VCaP (cell line): ENCODE data around the gene TMEM132E.
A peak's percentile ranks its signal among the peaks of the same experiment; 100 is the strongest.

Source experiments
- H3K27ac ChIP-seq: fragments of 450-650 bp; 2 replicates; pipeline ENCODE4 v1.5.1; 2017
- TF ChIP-seq, protein P1 (sequence below): fragments of 450-650 bp; conservative IDR thresholded peaks from 2 replicates; pipeline ENCODE4 v1.5.1; 2017; ENCODE audit warnings: mild to moderate bottlenecking, moderate library complexity

Gene TMEM132E

GRCh38 chr17:34652021-34652555 lies 72.7 kb downstream of the TMEM132E start:
- TF ChIP-seq, protein P1, sequence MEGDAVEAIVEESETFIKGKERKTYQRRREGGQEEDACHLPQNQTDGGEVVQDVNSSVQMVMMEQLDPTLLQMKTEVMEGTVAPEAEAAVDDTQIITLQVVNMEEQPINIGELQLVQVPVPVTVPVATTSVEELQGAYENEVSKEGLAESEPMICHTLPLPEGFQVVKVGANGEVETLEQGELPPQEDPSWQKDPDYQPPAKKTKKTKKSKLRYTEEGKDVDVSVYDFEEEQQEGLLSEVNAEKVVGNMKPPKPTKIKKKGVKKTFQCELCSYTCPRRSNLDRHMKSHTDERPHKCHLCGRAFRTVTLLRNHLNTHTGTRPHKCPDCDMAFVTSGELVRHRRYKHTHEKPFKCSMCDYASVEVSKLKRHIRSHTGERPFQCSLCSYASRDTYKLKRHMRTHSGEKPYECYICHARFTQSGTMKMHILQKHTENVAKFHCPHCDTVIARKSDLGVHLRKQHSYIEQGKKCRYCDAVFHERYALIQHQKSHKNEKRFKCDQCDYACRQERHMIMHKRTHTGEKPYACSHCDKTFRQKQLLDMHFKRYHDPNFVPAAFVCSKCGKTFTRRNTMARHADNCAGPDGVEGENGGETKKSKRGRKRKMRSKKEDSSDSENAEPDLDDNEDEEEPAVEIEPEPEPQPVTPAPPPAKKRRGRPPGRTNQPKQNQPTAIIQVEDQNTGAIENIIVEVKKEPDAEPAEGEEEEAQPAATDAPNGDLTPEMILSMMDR: no peak
- H3K27ac ChIP-seq: no peak overlapping the region

DNA sequence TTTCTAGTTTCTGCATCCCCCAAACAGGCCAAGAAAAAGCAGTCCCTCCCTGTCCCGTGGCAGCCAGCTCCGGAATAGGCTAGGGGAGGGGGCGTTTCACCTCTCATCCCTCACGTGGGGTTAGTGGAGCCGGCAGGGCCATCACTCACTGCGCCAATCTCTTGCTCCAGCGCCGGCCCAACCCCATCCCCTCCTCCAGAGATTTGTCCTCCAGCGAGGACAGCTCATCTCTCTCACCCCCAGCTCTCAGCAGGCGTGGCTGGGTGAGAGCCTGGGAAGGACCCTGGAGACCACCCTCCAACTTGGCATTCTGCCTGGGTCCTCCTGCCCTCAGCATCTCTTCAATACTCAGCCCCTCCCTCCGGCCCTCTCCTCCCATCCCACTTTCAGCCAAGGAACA lies 74.1 kb downstream of the TMEM132E start:
- TF ChIP-seq, protein P1: no peak
- H3K27ac ChIP-seq: no peak overlapping the region

DNA sequence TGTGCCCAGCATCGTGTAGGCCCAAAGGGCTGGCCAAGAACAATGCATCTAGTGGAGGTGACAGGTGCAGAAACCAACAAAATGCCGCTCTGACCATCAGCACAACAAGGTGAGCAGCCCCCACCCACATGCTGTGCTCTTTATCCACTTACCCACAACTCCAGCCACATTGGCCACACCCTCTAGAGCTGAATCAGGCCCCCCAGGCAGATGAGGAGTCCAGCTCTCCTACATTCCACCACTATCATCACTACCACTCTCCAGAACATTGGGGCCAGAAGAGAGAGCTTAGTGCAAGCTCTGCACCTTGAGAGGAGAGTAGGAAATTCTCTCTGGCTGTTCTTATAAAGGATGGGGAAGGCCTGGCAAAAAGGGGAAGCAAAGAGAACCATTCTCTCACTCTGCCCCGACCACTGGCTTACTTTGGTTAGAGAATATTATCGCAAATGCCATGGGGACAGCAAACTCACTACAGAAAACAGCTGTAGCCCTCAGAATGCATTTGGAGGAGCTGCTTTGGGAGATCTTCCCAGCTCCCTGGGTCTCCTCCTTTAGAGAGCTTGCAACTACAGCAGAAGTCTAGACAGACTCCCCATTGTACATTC lies 75.0 kb downstream of the TMEM132E start:
- no peak overlapping the region for H3K27ac ChIP-seq
- TF ChIP-seq, protein P1: no peak

GRCh38 chr17:34654881-34655276 lies 75.5 kb downstream of the TMEM132E start:
- H3K27ac ChIP-seq: no peak overlapping the region
- TF ChIP-seq, protein P1: no peak

DNA sequence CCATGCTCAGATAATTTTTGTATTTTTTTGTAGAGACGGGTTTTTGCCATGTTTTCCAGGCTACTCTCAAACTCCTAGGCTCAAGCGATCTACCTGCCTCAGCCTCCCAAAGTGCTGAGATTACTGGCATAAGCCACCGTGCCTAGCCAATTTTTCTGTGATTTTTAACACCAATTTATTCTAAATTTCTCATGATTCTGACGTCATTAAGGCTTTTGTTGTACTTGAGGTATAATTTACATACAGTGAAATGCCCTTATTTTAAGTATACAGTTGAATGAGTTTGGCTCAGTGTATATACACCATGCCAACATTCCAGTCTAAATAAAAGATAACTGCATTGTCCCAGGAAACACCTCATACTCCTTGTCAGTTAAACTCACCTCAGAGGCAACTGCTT lies 77.4 kb downstream of the TMEM132E start:
- H3K27ac ChIP-seq: no peak overlapping the region
- TF ChIP-seq, protein P1: no peak

DNA sequence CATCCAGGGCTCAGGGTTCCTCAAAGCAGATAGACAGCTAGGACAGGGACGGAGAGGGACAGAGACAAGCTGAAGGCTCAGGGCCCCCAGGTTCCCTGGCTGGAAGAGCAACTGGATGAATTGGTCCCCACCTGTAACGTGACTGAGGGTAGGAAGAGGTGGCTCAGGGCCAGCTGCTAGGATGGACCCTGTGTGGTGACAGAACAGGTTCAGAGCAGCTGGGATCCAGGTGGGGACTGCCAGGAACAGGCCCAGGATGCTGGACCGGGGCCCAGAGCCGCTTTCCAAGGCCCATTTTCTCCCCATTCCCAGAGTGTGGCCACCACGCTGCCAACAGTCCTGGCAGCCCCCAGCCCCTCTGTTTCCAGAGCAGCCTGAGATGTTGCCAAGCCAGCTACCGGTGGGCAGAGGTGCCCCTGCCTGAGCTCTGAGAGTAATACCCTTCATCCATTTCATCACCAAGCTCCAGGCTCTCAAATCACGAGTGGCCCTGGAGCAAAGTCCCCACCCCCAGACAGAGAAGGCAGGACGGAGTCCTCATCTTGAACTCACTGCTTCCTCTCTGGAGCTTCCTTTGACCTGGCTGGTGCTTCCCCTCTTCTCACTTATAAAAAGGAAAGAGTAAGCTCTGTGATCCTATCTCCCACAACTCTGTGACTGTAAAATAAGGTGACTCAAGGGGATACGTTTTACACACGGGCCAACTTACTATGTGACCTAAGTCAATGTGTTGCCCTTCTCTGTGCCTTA lies 79.6 kb downstream of the TMEM132E start:
- TF ChIP-seq, protein P1: no peak
- no peak overlapping the region for H3K27ac ChIP-seq

DNA sequence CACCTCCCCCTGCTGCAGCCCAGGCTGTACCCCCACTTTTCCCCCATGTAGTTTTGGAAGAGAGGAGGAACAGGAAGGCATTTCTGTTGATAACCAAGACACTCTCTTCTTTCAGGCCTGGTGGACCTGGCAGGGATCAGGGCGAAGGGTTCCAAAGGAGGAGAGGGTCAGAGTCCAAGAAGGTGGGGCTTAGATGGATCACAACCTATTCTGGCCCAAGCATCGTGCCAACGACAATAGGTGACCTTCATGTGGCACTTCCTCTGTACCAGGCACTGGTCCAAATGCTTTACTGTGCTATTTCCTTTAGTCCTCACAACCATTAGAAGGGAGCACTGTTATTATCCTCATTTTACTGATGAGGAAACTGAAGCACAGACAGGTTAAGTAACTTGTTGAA lies 84.3 kb downstream of the TMEM132E start:
- H3K27ac ChIP-seq: peak overlapping the region; percentile 31; the same call in 1 of the 2 replicates
- TF ChIP-seq, protein P1: no peak
